GM23248 (cell line): ENCODE results near the gene ODF2.
"Not testable (repeated sequence)": the region's sequence is repeated elsewhere in the genome, so short reads cannot be mapped to it uniquely, and the experiment has no call there.

Experiments used
- EZH2 ChIP-seq: fragments of 200-600 bp; sonication (generic); IDR thresholded peaks from 2 replicates; pipeline ENCODE4 v1.6.1; 2018; ENCODE audit warnings: antibody characterized with exemption, mild to moderate bottlenecking; ENCODE audit not compliant: insufficient read depth, poor library complexity, severe bottlenecking
- EZH2phosphoT487 ChIP-seq: fragments of 200-600 bp; sonication (generic); IDR thresholded peaks from 2 replicates; pipeline ENCODE4 v1.6.1; 2018; ENCODE audit warnings: antibody characterized with exemption, moderate library complexity, mild to moderate bottlenecking, low read depth; ENCODE audit not compliant: insufficient read depth

GRCh38 chr9:128422022-128422782 lies 33.6 kb upstream of the ODF2 start:
- TF ChIP-seq EZH2, EZH2phosphoT487: not testable (repeated sequence)
